ENCODE results near the gene KDF1. TPM values are rescaled to one million over a fixed set of nuclear protein-coding genes. Genes with fewer than 3 reads are reported as not detected.

Gene KDF1
- total RNA-seq, 2 experiments from 2014 or later = not detected

- Histone ChIP-seq H3K4me3 (ENCODE audit: low read depth, low read length, poor library complexity, severe bottlenecking) (no peak overlapping the region), H3K36me3 (ENCODE audit: insufficient read depth, low read length) (no peaks in the 10 kb centered on the region), H3K4me1 (ENCODE audit: insufficient read depth, low read length, poor library complexity, severe bottlenecking) (no peaks in the 10 kb centered on the region), H3K4me2 (ENCODE audit: low read length) (no peak overlapping the region), H3K79me2 (ENCODE audit: insufficient read depth, low read depth, low read length) (no peaks in the 10 kb centered on the region), H3K9me2 (ENCODE audit: insufficient read depth, low read length) (no peaks in the 10 kb centered on the region), H2AFZ (ENCODE audit: low read length) (no peak overlapping the region), H3K27ac (ENCODE audit: low read depth, low read length, poor library complexity, severe bottlenecking) (no peak overlapping the region), H4K20me1 (ENCODE audit: insufficient read depth, low read length) (no peaks in the 10 kb centered on the region), H3K9me3 (ENCODE audit: low read length) (no peaks in the 10 kb centered on the region)
- ChIA-PET POLR2A (no interaction called here), CTCF (ENCODE audit: unreplicated experiment) (no interaction called here)
- peak; percentile 9 for DNase-seq (ENCODE audit: low spot score)
- BruUV-seq (replicated peaks) = no TSS peak
- intact Hi-C loops (cut with micrococcal nuclease; ENCODE audit: unreplicated experiment) = no loop called here
- TF ChIP-seq EZH2phosphoT487 (IDR thresholded peaks at IDR 0.05; ENCODE audit: borderline replicate concordance, low read depth, low read length) = no peak
- no peak for TF ChIP-seq CTCF (conservative IDR thresholded peaks at IDR 0.05; ENCODE audit: low read length)
Observed at GRCh38 chr1:26994787-26995517, 34.7 kb upstream of the KDF1 start.

GRCh38 chr1:26994020-26994786, 33.9 kb upstream of the KDF1 start:
- H3K4me1 ChIP-seq (ENCODE audit: insufficient read depth, low read length, poor library complexity, severe bottlenecking) = no peaks in the 10 kb centered on the region
- H3K4me3 ChIP-seq (ENCODE audit: low read depth, low read length, poor library complexity, severe bottlenecking) = peak overlapping the region; percentile 77
- no peaks in the 10 kb centered on the region for H3K9me3 ChIP-seq (ENCODE audit: low read length)
- ChIA-PET CTCF (ENCODE audit: unreplicated experiment) (no interaction called here), POLR2A (no interaction called here)
- no peaks in the 10 kb centered on the region for H3K9me2 ChIP-seq (ENCODE audit: insufficient read depth, low read length)
- no peaks in the 10 kb centered on the region for H3K36me3 ChIP-seq (ENCODE audit: insufficient read depth, low read length)
- peak overlapping the region; percentile 96 for H3K4me2 ChIP-seq (ENCODE audit: low read length)
- H3K79me2 ChIP-seq (ENCODE audit: insufficient read depth, low read depth, low read length) = no peaks in the 10 kb centered on the region
- no TSS peak for BruUV-seq (replicated peaks)
- H4K20me1 ChIP-seq (ENCODE audit: insufficient read depth, low read length) = no peaks in the 10 kb centered on the region
- H3K27ac ChIP-seq (ENCODE audit: low read depth, low read length, poor library complexity, severe bottlenecking) = no peak overlapping the region
- DNase-seq (ENCODE audit: low spot score) = peak; percentile 11
- H2AFZ ChIP-seq (ENCODE audit: low read length) = peak overlapping the region; percentile 83; the same call in 1 of the 2 replicates
- intact Hi-C loops (cut with micrococcal nuclease; ENCODE audit: unreplicated experiment) = no loop called here
- TF ChIP-seq CTCF (conservative IDR thresholded peaks at IDR 0.05; ENCODE audit: low read length) = no peak
- TF ChIP-seq EZH2phosphoT487 (IDR thresholded peaks at IDR 0.05; ENCODE audit: borderline replicate concordance, low read depth, low read length) = no peak
